ENCODE data around the gene LMCD1.

The LMCD1 gene

GRCh38 chr3:8596321-8597218 lies 94.9 kb downstream of the LMCD1 start:
- no peak for DNase-seq

GRCh38 chr3:8597219-8597853 lies 95.7 kb downstream of the LMCD1 start:
- DNase-seq = no peak

- no peak for DNase-seq
Observed at GRCh38 chr3:8599146-8599545, 97.5 kb downstream of the LMCD1 start.

- no peak for DNase-seq
Observed at GRCh38 chr3:8600457-8600856, 98.8 kb downstream of the LMCD1 start.

GRCh38 chr3:8603115-8603710 lies 101.6 kb downstream of the LMCD1 start:
- DNase-seq = no peak

GRCh38 chr3:8604006-8604405 lies 102.4 kb downstream of the LMCD1 start:
- DNase-seq = no peak

GRCh38 chr3:8604988-8605387 lies 103.4 kb downstream of the LMCD1 start:
- no peak for DNase-seq

GRCh38 chr3:8606701-8607231 lies 105.1 kb downstream of the LMCD1 start:
- no peak for DNase-seq

GRCh38 chr3:8607234-8608040 lies 105.8 kb downstream of the LMCD1 start:
- peak; percentile 7 to 32 for DNase-seq

GRCh38 chr3:8608041-8608790 lies 106.6 kb downstream of the LMCD1 start:
- no peak for DNase-seq

GRCh38 chr3:8608791-8609467 lies 107.3 kb downstream of the LMCD1 start:
- DNase-seq = no peak

GRCh38 chr3:8610951-8611350 lies 109.3 kb downstream of the LMCD1 start:
- no peak for DNase-seq

GRCh38 chr3:8617921-8618320 lies 116.3 kb downstream of the LMCD1 start:
- no peak for DNase-seq

GRCh38 chr3:8618950-8619349 lies 117.3 kb downstream of the LMCD1 start:
- DNase-seq = no peak

- DNase-seq = no peak
Observed at GRCh38 chr3:8619548-8619947, 117.9 kb downstream of the LMCD1 start.

GRCh38 chr3:8621141-8621540 lies 119.5 kb downstream of the LMCD1 start:
- DNase-seq = no peak

- no peak for DNase-seq
Observed at GRCh38 chr3:8621872-8622271, 120.2 kb downstream of the LMCD1 start.

- DNase-seq = peak; percentile 67 to 76
Observed at GRCh38 chr3:8622873-8623691, 121.5 kb downstream of the LMCD1 start.

GRCh38 chr3:8623741-8624140 lies 122.1 kb downstream of the LMCD1 start:
- DNase-seq = no peak

All from SHP77 (cell line).